Mucosa of descending colon (tissue), 3 donors: ENCODE results near the gene SCEL. TPM values are rescaled to one million over a fixed set of nuclear protein-coding genes. Genes with fewer than 3 reads are reported as not detected.

Source experiments
- ATAC-seq: fragments of 200-7000 bp; cut with Tn5 transposase; one replicate; pipeline ENCODE4 v1.9.1; 2020; ENCODE audit warnings: mild to moderate bottlenecking, moderate library complexity
- DNase-seq, 3 donors: peaks; one replicate each; pipeline ENCODE4 v3.0.0-alpha.2; 2020
- H3K36me3 ChIP-seq: fragments of 200-600 bp; one replicate; pipeline ENCODE4 v1.8.0; 2021; ENCODE audit warnings: low read depth, mild to moderate bottlenecking
- H3K4me1 ChIP-seq: fragments of 200-600 bp; one replicate; pipeline ENCODE4 v1.8.0; 2021; ENCODE audit warnings: low read depth, mild to moderate bottlenecking
- H3K4me3 ChIP-seq: fragments of 200-600 bp; one replicate; pipeline ENCODE4 v1.8.0; 2021; ENCODE audit warnings: mild to moderate bottlenecking
- H3K9me3 ChIP-seq: fragments of 200-600 bp; one replicate; pipeline ENCODE4 v1.8.0; 2021; ENCODE audit warnings: mild to moderate bottlenecking
- intact Hi-C, 2 donors: fragments of 100-400 bp; cut with DNase I in 1 of 2; cut with micrococcal nuclease in 1 of 2; formaldehyde crosslinking; loops; one replicate each; pipeline versions ENCODE4 v1.11.0 to v1.11.1; 2022; cut with DNase I, micrococcal nuclease
- total RNA-seq, 3 donors: library from RNA; stranded (reverse); fragmentation: NEBNext Ultra II Directional in 2 of 3; extraction: Animal tissue kit (Norgen Biotek cat#: 25700) in 2 of 3; gene quantifications; one replicate each; pipeline versions ENCODE4 v1.2.1 to v1.2.4, GENCODE V29; 2021 to 2023
- TF ChIP-seq, protein P1 (sequence below): fragments of 200-600 bp; IDR thresholded peaks from one replicate; pipeline ENCODE4 v1.8.0; 2022; ENCODE audit warnings: antibody characterized with exemption, mild to moderate bottlenecking
- donor health status: DM: no; HTN: no; CAD: no; lungs with moderate emphysema.
- donor health status: DM: no; HTN: no; CAD: no.
- donor health status: DM: no; HTN: yes; CAD: no.

The SCEL gene
- total RNA-seq, 3 donors from 2014 or later = 0.19 to 1.9 (median 1.4) TPM

DNA sequence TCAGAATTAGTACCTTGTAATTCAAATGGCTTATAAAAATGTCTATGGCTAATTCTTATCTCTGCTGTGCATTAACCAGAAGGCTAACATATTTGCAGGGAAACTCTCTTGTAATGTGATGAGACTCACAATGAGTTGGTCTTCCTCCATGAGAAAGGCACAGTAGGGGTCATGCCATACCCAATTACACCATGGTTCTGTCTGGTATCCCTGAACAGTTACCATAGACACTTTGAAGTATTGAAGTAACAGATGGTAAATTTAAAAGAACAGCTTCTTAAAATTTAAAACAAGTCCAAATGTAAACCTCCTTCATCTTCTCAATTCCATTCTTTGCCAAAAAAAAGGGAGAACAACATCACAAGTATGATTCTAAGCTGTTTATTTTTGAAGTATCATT, 139.3 kb downstream of the SCEL start:
- TF ChIP-seq, protein P1, sequence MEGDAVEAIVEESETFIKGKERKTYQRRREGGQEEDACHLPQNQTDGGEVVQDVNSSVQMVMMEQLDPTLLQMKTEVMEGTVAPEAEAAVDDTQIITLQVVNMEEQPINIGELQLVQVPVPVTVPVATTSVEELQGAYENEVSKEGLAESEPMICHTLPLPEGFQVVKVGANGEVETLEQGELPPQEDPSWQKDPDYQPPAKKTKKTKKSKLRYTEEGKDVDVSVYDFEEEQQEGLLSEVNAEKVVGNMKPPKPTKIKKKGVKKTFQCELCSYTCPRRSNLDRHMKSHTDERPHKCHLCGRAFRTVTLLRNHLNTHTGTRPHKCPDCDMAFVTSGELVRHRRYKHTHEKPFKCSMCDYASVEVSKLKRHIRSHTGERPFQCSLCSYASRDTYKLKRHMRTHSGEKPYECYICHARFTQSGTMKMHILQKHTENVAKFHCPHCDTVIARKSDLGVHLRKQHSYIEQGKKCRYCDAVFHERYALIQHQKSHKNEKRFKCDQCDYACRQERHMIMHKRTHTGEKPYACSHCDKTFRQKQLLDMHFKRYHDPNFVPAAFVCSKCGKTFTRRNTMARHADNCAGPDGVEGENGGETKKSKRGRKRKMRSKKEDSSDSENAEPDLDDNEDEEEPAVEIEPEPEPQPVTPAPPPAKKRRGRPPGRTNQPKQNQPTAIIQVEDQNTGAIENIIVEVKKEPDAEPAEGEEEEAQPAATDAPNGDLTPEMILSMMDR = no peak
- no peak for ATAC-seq

DNA sequence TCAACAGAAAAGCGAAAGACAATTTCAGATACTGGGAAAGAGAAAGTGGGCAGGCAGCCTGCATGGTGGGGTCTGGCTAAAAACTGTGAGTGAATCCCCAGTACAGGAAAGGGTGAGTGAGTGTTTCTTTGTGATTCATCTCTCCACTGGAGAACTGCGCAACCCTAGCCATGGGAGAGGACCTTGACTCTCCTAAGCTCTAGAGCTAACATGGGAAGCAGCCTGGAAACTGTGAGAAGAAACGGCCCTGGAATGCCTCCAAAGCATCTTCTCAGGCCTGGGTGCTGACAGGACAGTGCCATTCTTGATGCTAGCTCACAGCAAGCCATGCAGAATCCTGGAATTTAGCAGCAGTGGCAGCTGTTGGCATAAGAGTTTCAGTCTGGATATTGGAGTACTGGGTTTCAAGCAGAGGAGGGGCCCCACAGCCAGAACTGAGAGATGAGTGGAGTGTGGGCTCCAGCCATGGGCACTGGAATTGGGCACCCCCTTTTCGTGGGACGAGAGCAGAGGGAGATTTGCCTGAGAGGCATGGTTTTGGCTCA, 143.3 kb downstream of the SCEL start:
- TF ChIP-seq, protein P1 = no peak
- DNase-seq (no peak), ATAC-seq (no peak)
- intact Hi-C loops = no loop called here
- no peaks in the 10 kb centered on the region for H3K9me3 ChIP-seq
- H3K4me3 ChIP-seq = no peak overlapping the region
- H3K4me1 ChIP-seq = no peaks in the 10 kb centered on the region
- no peaks in the 10 kb centered on the region for H3K36me3 ChIP-seq

More for the DNA sequence above, 139.3 kb downstream of the SCEL start:
- no peaks in the 10 kb centered on the region for H3K36me3 ChIP-seq
- intact Hi-C loops = no loop called here
- DNase-seq = no peak
- no peaks in the 10 kb centered on the region for H3K9me3 ChIP-seq
- no peaks in the 10 kb centered on the region for H3K4me1 ChIP-seq
- H3K4me3 ChIP-seq = no peak overlapping the region

- intact Hi-C loops = no loop called here
- DNase-seq (no peak), ATAC-seq (no peak)
- H3K4me1 ChIP-seq = no peaks in the 10 kb centered on the region
- H3K9me3 ChIP-seq = no peaks in the 10 kb centered on the region
- H3K36me3 ChIP-seq = no peaks in the 10 kb centered on the region
- TF ChIP-seq, protein P1 = no peak
- H3K4me3 ChIP-seq = no peak overlapping the region
These were observed 152.3 kb downstream of the SCEL start for GRCh38 chr13:77687799-77688198.

GRCh38 chr13:77691871-77692270, 156.4 kb downstream of the SCEL start:
- Histone ChIP-seq H3K9me3 (no peaks in the 10 kb centered on the region), H3K4me1 (peaks cover 4% of the 10 kb centered on the region), H3K36me3 (no peaks in the 10 kb centered on the region), H3K4me3 (no peak overlapping the region)
- TF ChIP-seq, protein P1 = no peak
- ATAC-seq (no peak), DNase-seq (no peak)
- intact Hi-C loops = no loop called here

DNA sequence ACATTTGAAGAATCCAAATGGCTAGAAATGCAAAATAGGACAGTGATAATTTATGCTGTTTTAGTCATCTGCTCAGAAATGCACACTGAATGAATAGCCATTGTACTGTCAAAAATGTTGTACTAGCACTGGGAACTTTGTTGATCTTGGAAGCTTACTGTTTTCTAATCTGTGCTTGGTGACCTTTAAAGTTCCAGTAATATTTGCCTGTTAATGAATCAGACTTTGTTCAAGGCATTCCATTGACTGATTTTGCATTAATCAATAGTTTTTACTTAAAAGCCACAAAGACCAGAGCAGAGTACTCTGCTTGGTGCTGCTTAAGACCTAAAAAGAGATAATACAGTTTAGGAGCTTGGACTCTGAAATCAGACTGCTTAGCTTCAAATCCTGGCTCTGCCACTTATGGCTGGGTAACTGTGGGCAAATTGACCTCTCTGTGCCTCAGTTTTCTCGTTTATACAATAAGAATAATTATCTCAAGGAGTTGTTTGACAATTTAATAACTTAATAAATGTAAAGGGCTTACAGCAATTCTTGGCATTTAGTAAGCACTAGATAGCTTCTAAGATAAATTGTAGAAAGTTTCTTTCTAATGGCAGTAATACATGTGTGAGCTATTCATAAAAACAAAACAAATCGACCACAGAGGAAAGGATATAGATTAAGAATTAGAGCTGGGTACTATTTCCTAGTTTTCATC, 157.4 kb downstream of the SCEL start:
- intact Hi-C loops = no loop called here
- H3K4me1 ChIP-seq = peaks cover 7% of the 10 kb centered on the region
- no peak overlapping the region for H3K4me3 ChIP-seq
- no peak for DNase-seq
- no peaks in the 10 kb centered on the region for H3K9me3 ChIP-seq
- no peaks in the 10 kb centered on the region for H3K36me3 ChIP-seq
- no peak for ATAC-seq
- TF ChIP-seq, protein P1 = no peak
